H9 (cell line): ENCODE results near the gene HMGCLL1. TPM values are rescaled to one million over a fixed set of nuclear protein-coding genes. Genes with fewer than 3 reads are reported as not detected.

Experiments used
- DNase-seq: peaks from one replicate; pipeline ENCODE4 v3.0.0-alpha.2; 2017
- H2AFZ ChIP-seq: one replicate; pipeline ENCODE4 v1.6.1; 2013; ENCODE audit warnings: mild to moderate bottlenecking, low read length, control low read depth, moderate library complexity
- H2AK5ac ChIP-seq: 2 replicates; pipeline ENCODE4 v1.6.1; 2013; ENCODE audit warnings: low read length, control low read depth, mixed read lengths; ENCODE audit not compliant: insufficient read length
- H2BK120ac ChIP-seq: one replicate; pipeline ENCODE4 v1.6.1; 2013; ENCODE audit warnings: low read depth, mild to moderate bottlenecking, low read length, control low read depth, inconsistent platforms; ENCODE audit not compliant: poor library complexity, severe bottlenecking
- H2BK12ac ChIP-seq: 2 replicates; pipeline ENCODE4 v1.6.1; 2013; ENCODE audit warnings: low read length, control low read depth, mixed read lengths, low read depth; ENCODE audit not compliant: insufficient read length
- H2BK15ac ChIP-seq: 2 replicates; pipeline ENCODE4 v1.6.1; 2013; ENCODE audit warnings: low read depth, low read length, control low read depth
- H2BK20ac ChIP-seq: one replicate; pipeline ENCODE4 v1.6.1; 2013; ENCODE audit warnings: low read depth, mild to moderate bottlenecking, low read length, control low read depth, inconsistent platforms; ENCODE audit not compliant: poor library complexity, severe bottlenecking
- H2BK5ac ChIP-seq: 2 replicates; pipeline ENCODE4 v1.6.1; 2013; ENCODE audit warnings: low read length, control low read depth, mixed read lengths; ENCODE audit not compliant: insufficient read length
- H3K14ac ChIP-seq: 2 replicates; pipeline ENCODE4 v1.6.1; 2013; ENCODE audit warnings: low read length, control low read depth; ENCODE audit not compliant: insufficient read depth
- H3K18ac ChIP-seq: 2 replicates; pipeline ENCODE4 v1.6.1; 2013; ENCODE audit warnings: low read depth, mild to moderate bottlenecking, mixed read lengths, low read length, control low read depth; ENCODE audit not compliant: insufficient read length
- H3K23ac ChIP-seq: 2 replicates; pipeline ENCODE4 v1.6.1; 2013; ENCODE audit warnings: low read length, control low read depth, mixed read lengths, low read depth; ENCODE audit not compliant: insufficient read length
- H3K23me2 ChIP-seq: 2 replicates; pipeline ENCODE4 v1.6.1; 2013; ENCODE audit warnings: low read depth, mild to moderate bottlenecking, mixed read lengths, low read length, control low read depth; ENCODE audit not compliant: insufficient read length, poor library complexity, severe bottlenecking
- H3K27ac ChIP-seq: 2 replicates; pipeline ENCODE4 v1.5.1; 2013; ENCODE audit warnings: low read length, control low read depth, mixed read lengths, low read depth; ENCODE audit not compliant: insufficient read length
- H3K27me3 ChIP-seq: 2 replicates; pipeline ENCODE4 v1.6.1; 2013; ENCODE audit warnings: low read length, control low read depth, inconsistent platforms; ENCODE audit not compliant: insufficient read depth
- H3K4ac ChIP-seq: 2 replicates; pipeline ENCODE4 v1.6.1; 2013; ENCODE audit warnings: low read depth, mild to moderate bottlenecking, control low read depth, inconsistent platforms, low read length, moderate library complexity
- H3K4me1 ChIP-seq: 2 replicates; pipeline ENCODE4 v1.6.1; 2013; ENCODE audit warnings: low read length, control low read depth, inconsistent platforms; ENCODE audit not compliant: insufficient read depth
- H3K4me2 ChIP-seq: 2 replicates; pipeline ENCODE4 v1.6.1; 2013; ENCODE audit warnings: low read length, control low read depth, mixed read lengths; ENCODE audit not compliant: insufficient read length, insufficient read depth
- H3K56ac ChIP-seq: 2 replicates; pipeline ENCODE4 v1.6.1; 2013; ENCODE audit warnings: low read depth, mild to moderate bottlenecking, mixed read lengths, low read length, control low read depth; ENCODE audit not compliant: insufficient read length
- H3K79me1 ChIP-seq: 2 replicates; pipeline ENCODE4 v1.6.1; 2013; ENCODE audit warnings: low read depth, mild to moderate bottlenecking, moderate library complexity, low read length, control low read depth, inconsistent platforms; ENCODE audit not compliant: insufficient read depth, poor library complexity, severe bottlenecking
- H3K79me2 ChIP-seq: 2 replicates; pipeline ENCODE4 v1.6.1; 2013; ENCODE audit warnings: low read length, control low read depth, inconsistent platforms; ENCODE audit not compliant: insufficient read depth
- H3K9ac ChIP-seq: 2 replicates; pipeline ENCODE4 v1.6.1; 2013; ENCODE audit warnings: low read length, control low read depth, mixed read lengths; ENCODE audit not compliant: insufficient read length; ENCODE audit errors: extremely low read depth
- H3K9me3 ChIP-seq: one replicate; pipeline ENCODE4 v1.6.1; 2013; ENCODE audit warnings: low read depth, low read length, inconsistent platforms; ENCODE audit not compliant: control insufficient read depth
- H3T11ph ChIP-seq: one replicate; pipeline ENCODE4 v1.6.1; 2013; ENCODE audit warnings: mild to moderate bottlenecking, low read length, control low read depth, inconsistent platforms
- H4K20me1 ChIP-seq: one replicate; pipeline ENCODE4 v1.6.1; 2013; ENCODE audit not compliant: control insufficient read depth, insufficient read length, insufficient read depth
- H4K5ac ChIP-seq: 2 replicates; pipeline ENCODE4 v1.6.1; 2013; ENCODE audit warnings: low read depth, mild to moderate bottlenecking, mixed read lengths, low read length, control low read depth; ENCODE audit not compliant: insufficient read length
- H4K8ac ChIP-seq: replicated peaks from 2 replicates; pipeline ENCODE4 v1.6.1; 2013; ENCODE audit warnings: low read length, control low read depth, mixed read lengths, low read depth; ENCODE audit not compliant: insufficient read length
- H4K91ac ChIP-seq: 2 replicates; pipeline ENCODE4 v1.6.1; 2013; ENCODE audit warnings: low read depth, mild to moderate bottlenecking, moderate library complexity, mixed read lengths, low read length, control low read depth; ENCODE audit not compliant: insufficient read length
- H3K27ac Mint-ChIP-seq, 3 experiments: 2 replicates in 2 of 3; 3 replicates in 1 of 3; pipeline ENCODE4 v1.8.0; 2020 to 2021; ENCODE audit warnings: mixed read lengths in 3 of 3, mild to moderate bottlenecking in 1 of 3, moderate library complexity in 1 of 3
- H3K27me3 Mint-ChIP-seq: 2 replicates; pipeline ENCODE4 v1.8.0; 2021; ENCODE audit warnings: low read depth, mild to moderate bottlenecking, moderate library complexity, mixed read lengths
- H3K36me3 Mint-ChIP-seq, 3 experiments: 2 replicates in 2 of 3; 3 replicates in 1 of 3; pipeline ENCODE4 v1.8.0; 2020 to 2021; ENCODE audit warnings: low read depth in 3 of 3, mixed read lengths in 3 of 3; ENCODE audit not compliant: insufficient read depth in 1 of 3
- H3K4me1 Mint-ChIP-seq, 2 experiments: 2 replicates each; pipeline ENCODE4 v1.8.0; 2020; ENCODE audit warnings: mixed read lengths in 2 of 2
- H3K4me3 Mint-ChIP-seq, 2 experiments: 2 replicates in 1 of 2; 3 replicates in 1 of 2; pipeline ENCODE4 v1.8.0; 2020 to 2021; ENCODE audit warnings: mild to moderate bottlenecking in 2 of 2, mixed read lengths in 2 of 2, moderate library complexity in 1 of 2
- H3K9me3 Mint-ChIP-seq, 2 experiments: 2 replicates in 1 of 2; 3 replicates in 1 of 2; pipeline ENCODE4 v1.8.0; 2020; ENCODE audit warnings: mild to moderate bottlenecking in 2 of 2, mixed read lengths in 2 of 2, moderate library complexity in 1 of 2
- WGBS: extraction: QIAGEN DNeasy Blood & Tissue Kit; methylation state at CpG from one replicate; pipeline ENCODE4 v1.1.7; 2013; ENCODE audit warnings: missing lambda C conversion rate, low lambda C conversion rate, mixed read lengths; ENCODE audit not compliant: insufficient read length; ENCODE audit errors: extremely low coverage; 5-methylcytosine and 5-hydroxymethylcytosine counted together
- total RNA-seq: library from RNA; stranded (reverse); gene quantifications from 2 replicates; pipeline ENCODE4 v1.2.1, GENCODE V29; 2021
- TF ChIP-seq, protein P1 (sequence below): fragments of 200-600 bp; sonication (generic); conservative IDR thresholded peaks from 3 replicates; pipeline ENCODE4 v1.8.0; 2021; ENCODE audit warnings: antibody characterized with exemption, mild to moderate bottlenecking

The HMGCLL1 gene
- total RNA-seq, 1 experiment from 2014 or later, result 0.24 TPM

DNA sequence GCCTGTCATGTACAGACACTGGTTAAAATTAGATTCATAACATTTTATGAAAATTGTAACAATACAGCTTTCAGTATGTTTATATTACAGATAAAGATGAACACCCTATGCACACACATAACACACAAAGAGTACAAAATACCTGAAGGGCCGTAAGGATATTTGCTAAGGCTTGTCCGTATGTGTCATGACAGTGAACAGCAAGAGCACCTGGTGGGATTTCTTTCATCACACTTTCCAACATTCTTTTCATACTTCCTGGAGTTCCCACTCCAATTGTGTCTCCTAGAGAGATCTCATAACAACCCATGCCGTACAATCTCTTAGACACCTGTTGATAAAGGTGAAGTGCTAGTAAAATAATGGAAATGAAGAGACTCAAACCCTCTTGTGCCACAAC lies 83.7 kb downstream of the HMGCLL1 start:
- Histone ChIP-seq H4K20me1 (no peaks in the 10 kb centered on the region), H3K4me2 (no peak overlapping the region), H3K27ac (no peak overlapping the region), H2BK20ac (no peak overlapping the region), H3K14ac (no peak overlapping the region), H3K23ac (no peak overlapping the region), H2BK15ac (no peak overlapping the region), H2BK120ac (no peak overlapping the region), H3T11ph (no peak overlapping the region), H3K9me3 (no peaks in the 10 kb centered on the region), H3K79me2 (no peaks in the 10 kb centered on the region), H4K5ac (no peak overlapping the region), H2AFZ (no peak overlapping the region), H3K4me1 (no peaks in the 10 kb centered on the region), H3K18ac (no peak overlapping the region), H2BK12ac (no peak overlapping the region), H3K27me3 (no peaks in the 10 kb centered on the region), H3K4ac (no peak overlapping the region), H2AK5ac (no peak overlapping the region), H3K23me2 (no peaks in the 10 kb centered on the region), H3K56ac (no peak overlapping the region), H3K9ac (no peak overlapping the region), H4K8ac (no peak overlapping the region), H4K91ac (no peak overlapping the region), H2BK5ac (no peak overlapping the region), H3K79me1 (no peaks in the 10 kb centered on the region)
- no peaks in the 10 kb centered on the region for H3K36me3 Mint-ChIP-seq
- no peak overlapping the region; a peak in 1 of 7 replicates for H3K27ac Mint-ChIP-seq
- TF ChIP-seq, protein P1, sequence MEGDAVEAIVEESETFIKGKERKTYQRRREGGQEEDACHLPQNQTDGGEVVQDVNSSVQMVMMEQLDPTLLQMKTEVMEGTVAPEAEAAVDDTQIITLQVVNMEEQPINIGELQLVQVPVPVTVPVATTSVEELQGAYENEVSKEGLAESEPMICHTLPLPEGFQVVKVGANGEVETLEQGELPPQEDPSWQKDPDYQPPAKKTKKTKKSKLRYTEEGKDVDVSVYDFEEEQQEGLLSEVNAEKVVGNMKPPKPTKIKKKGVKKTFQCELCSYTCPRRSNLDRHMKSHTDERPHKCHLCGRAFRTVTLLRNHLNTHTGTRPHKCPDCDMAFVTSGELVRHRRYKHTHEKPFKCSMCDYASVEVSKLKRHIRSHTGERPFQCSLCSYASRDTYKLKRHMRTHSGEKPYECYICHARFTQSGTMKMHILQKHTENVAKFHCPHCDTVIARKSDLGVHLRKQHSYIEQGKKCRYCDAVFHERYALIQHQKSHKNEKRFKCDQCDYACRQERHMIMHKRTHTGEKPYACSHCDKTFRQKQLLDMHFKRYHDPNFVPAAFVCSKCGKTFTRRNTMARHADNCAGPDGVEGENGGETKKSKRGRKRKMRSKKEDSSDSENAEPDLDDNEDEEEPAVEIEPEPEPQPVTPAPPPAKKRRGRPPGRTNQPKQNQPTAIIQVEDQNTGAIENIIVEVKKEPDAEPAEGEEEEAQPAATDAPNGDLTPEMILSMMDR, result no peak
- H3K4me1 Mint-ChIP-seq, result peaks cover 6 to 7% of the 10 kb centered on the region in 2 experiments
- WGBS, result no CpG with 5 or more reads among the region's 3 CpGs
- H3K4me3 Mint-ChIP-seq, result no peak overlapping the region
- no peak for DNase-seq
- H3K27me3 Mint-ChIP-seq, result no peaks in the 10 kb centered on the region
- no peaks in the 10 kb centered on the region for H3K9me3 Mint-ChIP-seq
